ENCODE data around the gene APBA3. TPM values are rescaled to one million over a fixed set of nuclear protein-coding genes. Genes with fewer than 3 reads are reported as not detected.

APBA3 gene
- total and polyA plus RNA-seq, 12 donors, result 7.4 to 22.6 (median 11.5) TPM

GRCh38 chr19:3732108-3732507, 29.4 kb downstream of the APBA3 start:
- ATAC-seq, result no peak
- H3K9me3 ChIP-seq, result peaks cover 0 to 7% (median 0%) of the 10 kb centered on the region in 11 donors
- no peak overlapping the region for H3K4me3 ChIP-seq
- TF ChIP-seq, protein P1, sequence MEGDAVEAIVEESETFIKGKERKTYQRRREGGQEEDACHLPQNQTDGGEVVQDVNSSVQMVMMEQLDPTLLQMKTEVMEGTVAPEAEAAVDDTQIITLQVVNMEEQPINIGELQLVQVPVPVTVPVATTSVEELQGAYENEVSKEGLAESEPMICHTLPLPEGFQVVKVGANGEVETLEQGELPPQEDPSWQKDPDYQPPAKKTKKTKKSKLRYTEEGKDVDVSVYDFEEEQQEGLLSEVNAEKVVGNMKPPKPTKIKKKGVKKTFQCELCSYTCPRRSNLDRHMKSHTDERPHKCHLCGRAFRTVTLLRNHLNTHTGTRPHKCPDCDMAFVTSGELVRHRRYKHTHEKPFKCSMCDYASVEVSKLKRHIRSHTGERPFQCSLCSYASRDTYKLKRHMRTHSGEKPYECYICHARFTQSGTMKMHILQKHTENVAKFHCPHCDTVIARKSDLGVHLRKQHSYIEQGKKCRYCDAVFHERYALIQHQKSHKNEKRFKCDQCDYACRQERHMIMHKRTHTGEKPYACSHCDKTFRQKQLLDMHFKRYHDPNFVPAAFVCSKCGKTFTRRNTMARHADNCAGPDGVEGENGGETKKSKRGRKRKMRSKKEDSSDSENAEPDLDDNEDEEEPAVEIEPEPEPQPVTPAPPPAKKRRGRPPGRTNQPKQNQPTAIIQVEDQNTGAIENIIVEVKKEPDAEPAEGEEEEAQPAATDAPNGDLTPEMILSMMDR (IDR thresholded peaks at IDR 0.05), result no peak
- intact Hi-C loops (cut with DNase I), result no loop called here
- DNase-seq, result no peak
- H3K27ac ChIP-seq, result no peak overlapping the region
- WGBS, 2 donors, result 83 to 100% methylated on average over 1 of the region's 1 CpG
- no peaks in the 10 kb centered on the region for H3K4me1 ChIP-seq
- H3K36me3 ChIP-seq, result no peaks in the 10 kb centered on the region
- peaks cover 0 to 18% (median 0%) of the 10 kb centered on the region in 7 donors for H3K27me3 ChIP-seq

GRCh38 chr19:3730457-3730958, 31.0 kb downstream of the APBA3 start:
- Histone ChIP-seq H3K27ac (no peak overlapping the region), H3K27me3 (peaks cover 0 to 26% (median 7%) of the 10 kb centered on the region in 7 donors), H3K4me3 (no peak overlapping the region), H3K36me3 (no peaks in the 10 kb centered on the region), H3K4me1 (no peaks in the 10 kb centered on the region), H3K9me3 (peaks cover 0 to 7% (median 0%) of the 10 kb centered on the region in 11 donors)
- DNase-seq (no peak), ATAC-seq (no peak)
- TF ChIP-seq, protein P1 (IDR thresholded peaks at IDR 0.05), result no peak
- 93 to 94% methylated on average over 32 of the region's 32 CpGs for WGBS, 2 donors
- intact Hi-C loops (cut with DNase I), result no loop called here

DNA sequence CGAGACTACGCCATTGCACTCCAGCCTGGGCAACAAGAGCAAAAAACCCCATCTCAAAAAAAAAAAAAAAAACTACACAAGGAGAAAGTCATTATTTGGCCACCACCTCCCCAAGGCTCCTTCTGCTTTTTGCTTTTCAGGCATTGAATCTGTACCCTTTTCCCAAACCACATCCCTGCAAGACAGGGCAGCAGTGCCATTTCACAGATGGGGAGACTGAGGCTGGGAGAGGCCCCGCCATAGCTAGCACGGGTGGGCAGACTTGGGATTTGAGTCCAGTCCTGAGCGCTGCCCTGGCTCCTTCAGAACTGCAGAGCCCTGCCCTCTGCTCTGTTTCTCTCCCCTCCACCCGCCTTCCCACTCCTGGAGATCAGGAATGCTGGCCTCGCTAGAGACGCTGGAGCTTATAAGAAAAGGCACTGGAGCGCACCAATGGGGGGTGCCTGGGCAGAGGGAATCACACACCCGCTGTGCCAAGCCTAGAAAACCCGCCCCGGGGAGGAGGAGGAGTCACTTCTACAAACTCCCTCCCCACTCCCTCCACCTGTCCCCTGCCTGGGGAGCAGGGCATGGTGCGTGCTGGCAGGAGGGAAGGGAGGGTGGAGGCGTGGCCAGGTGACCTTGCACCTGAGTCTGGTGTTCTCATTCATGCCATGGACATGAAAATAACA, 35.7 kb downstream of the APBA3 start:
- ATAC-seq (no peak), DNase-seq (no peak)
- WGBS, 2 donors, result 27 to 28% methylated on average over 14 of the region's 14 CpGs
- H3K36me3 ChIP-seq, result no peaks in the 10 kb centered on the region
- no peak overlapping the region for H3K27ac ChIP-seq
- TF ChIP-seq, protein P1 (IDR thresholded peaks at IDR 0.05), result no peak
- H3K4me3 ChIP-seq, result no peak overlapping the region
- H3K9me3 ChIP-seq, result peaks cover 0 to 7% (median 0%) of the 10 kb centered on the region in 11 donors
- intact Hi-C loops (cut with DNase I), result no loop called here
- H3K4me1 ChIP-seq, result peaks cover 0 to 17% (median 9%) of the 10 kb centered on the region in 9 donors
- peaks cover 12 to 55% (median 39%) of the 10 kb centered on the region in 7 donors for H3K27me3 ChIP-seq

GRCh38 chr19:3725121-3725520, 36.4 kb downstream of the APBA3 start:
- intact Hi-C loops (cut with DNase I), result no loop called here
- H3K4me3 ChIP-seq, result no peak overlapping the region
- peaks cover 0 to 7% (median 0%) of the 10 kb centered on the region in 11 donors for H3K9me3 ChIP-seq
- TF ChIP-seq, protein P1 (IDR thresholded peaks at IDR 0.05), result no peak
- WGBS, 2 donors, result 61 to 67% methylated on average over 3 of the region's 3 CpGs
- peaks cover 0 to 20% (median 9%) of the 10 kb centered on the region in 9 donors for H3K4me1 ChIP-seq
- ATAC-seq (no peak), DNase-seq (no peak)
- no peak overlapping the region for H3K27ac ChIP-seq
- H3K27me3 ChIP-seq, result peaks cover 18 to 61% (median 46%) of the 10 kb centered on the region in 7 donors
- no peaks in the 10 kb centered on the region for H3K36me3 ChIP-seq
